ENCODE data around the gene CRMP1. TPM values are rescaled to one million over a fixed set of nuclear protein-coding genes. Genes with fewer than 3 reads are reported as not detected.

The CRMP1 gene
- total RNA-seq, 1 experiment from 2014 or later, result not detected

DNA sequence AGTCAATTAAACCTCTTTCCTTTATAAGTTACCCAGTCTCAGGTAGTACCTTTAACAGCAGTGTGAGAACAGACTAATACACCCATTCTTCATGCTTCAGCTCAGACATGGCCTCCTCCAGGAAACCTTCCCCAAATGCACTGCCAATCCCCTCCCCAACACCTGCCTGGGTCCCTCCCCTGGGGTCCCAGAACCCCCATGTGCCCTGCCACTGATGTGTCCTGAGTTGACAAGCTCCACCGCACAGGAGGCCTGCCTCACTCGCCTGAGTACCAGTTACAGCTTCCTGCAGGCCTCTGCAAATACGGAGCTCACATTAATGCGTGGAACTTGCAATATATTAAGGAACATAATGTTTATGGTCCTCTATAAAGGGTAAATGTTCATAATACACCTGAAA lies 34.9 kb upstream of the CRMP1 start:
- TF ChIP-seq CTCF (IDR thresholded peaks at IDR 0.05; ENCODE audit: unreplicated experiment), result no peak
- no peaks in the 10 kb centered on the region for H3K9me3 Mint-ChIP-seq (ENCODE audit: low read depth, unreplicated experiment)
- BruUV-seq (replicated peaks), result no TSS peak
- DNase-seq, result no peak
- peaks cover 42% of the 10 kb centered on the region for H3K27me3 Mint-ChIP-seq (ENCODE audit: unreplicated experiment)
- no peaks in the 10 kb centered on the region for H3K4me1 Mint-ChIP-seq (ENCODE audit: low read depth, unreplicated experiment)
- no peak overlapping the region for H3K4me3 Mint-ChIP-seq (ENCODE audit: low read depth, unreplicated experiment)
- no peaks in the 10 kb centered on the region for H3K36me3 Mint-ChIP-seq (ENCODE audit: insufficient read depth, unreplicated experiment)
- intact Hi-C loops (cut with micrococcal nuclease; ENCODE audit: unreplicated experiment), result no loop called here
- no peak overlapping the region for H3K27ac Mint-ChIP-seq (ENCODE audit: unreplicated experiment)
- CTCF ChIA-PET, result no interaction called here

DNA sequence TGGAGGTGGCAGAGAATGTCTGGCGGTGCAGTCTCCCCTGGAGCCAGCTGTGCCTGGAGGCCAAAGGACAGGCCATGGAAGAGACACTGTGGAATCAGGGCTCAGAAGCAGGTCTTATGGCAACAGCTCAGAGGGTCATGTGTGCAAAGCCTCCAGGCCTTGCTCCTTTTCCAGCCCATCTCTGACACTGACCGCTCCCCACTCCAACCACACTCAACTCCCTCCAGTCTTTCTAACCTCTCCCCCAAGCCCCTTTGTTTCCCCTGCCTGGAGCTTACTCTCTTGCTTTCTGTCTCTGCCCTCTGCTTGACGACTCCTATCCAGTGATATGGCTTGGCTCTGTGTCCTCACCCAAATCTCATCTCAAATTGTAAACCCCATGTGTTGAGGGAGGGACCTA lies 34.2 kb upstream of the CRMP1 start:
- no peak for TF ChIP-seq CTCF (IDR thresholded peaks at IDR 0.05; ENCODE audit: unreplicated experiment)
- CTCF ChIA-PET, result no interaction called here
- Mint-ChIP-seq H3K9me3 (ENCODE audit: low read depth, unreplicated experiment) (no peaks in the 10 kb centered on the region), H3K4me1 (ENCODE audit: low read depth, unreplicated experiment) (no peaks in the 10 kb centered on the region), H3K4me3 (ENCODE audit: low read depth, unreplicated experiment) (no peak overlapping the region), H3K36me3 (ENCODE audit: insufficient read depth, unreplicated experiment) (no peaks in the 10 kb centered on the region), H3K27ac (ENCODE audit: unreplicated experiment) (no peak overlapping the region), H3K27me3 (ENCODE audit: unreplicated experiment) (peaks cover 42% of the 10 kb centered on the region)
- DNase-seq, result no peak
- intact Hi-C loops (cut with micrococcal nuclease; ENCODE audit: unreplicated experiment), result no loop called here
- no TSS peak for BruUV-seq (replicated peaks)

DNA sequence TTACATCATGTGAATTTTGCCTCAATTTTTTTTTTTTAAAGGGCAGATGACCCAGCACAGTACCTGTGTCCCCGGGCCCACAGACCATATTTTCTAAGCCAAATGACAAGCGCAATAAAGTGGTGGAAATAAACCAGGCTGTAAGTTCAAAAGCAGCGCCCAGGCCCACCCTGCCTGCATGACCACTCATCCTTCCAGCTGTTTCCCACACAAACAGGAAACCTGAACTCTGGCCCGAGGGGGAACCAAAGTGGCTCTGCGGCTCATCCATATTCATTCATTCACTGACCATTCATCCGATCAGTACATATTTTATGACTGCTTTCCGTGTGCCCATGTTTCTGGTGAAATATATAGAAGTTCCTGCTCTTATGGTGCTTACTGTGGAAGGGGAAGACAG lies 33.7 kb upstream of the CRMP1 start:
- Mint-ChIP-seq H3K27ac (ENCODE audit: unreplicated experiment) (no peak overlapping the region), H3K36me3 (ENCODE audit: insufficient read depth, unreplicated experiment) (no peaks in the 10 kb centered on the region), H3K4me1 (ENCODE audit: low read depth, unreplicated experiment) (no peaks in the 10 kb centered on the region), H3K27me3 (ENCODE audit: unreplicated experiment) (peaks cover 45% of the 10 kb centered on the region), H3K4me3 (ENCODE audit: low read depth, unreplicated experiment) (no peak overlapping the region), H3K9me3 (ENCODE audit: low read depth, unreplicated experiment) (no peaks in the 10 kb centered on the region)
- DNase-seq, result no peak
- CTCF ChIA-PET, result no interaction called here
- BruUV-seq (replicated peaks), result no TSS peak
- no peak for TF ChIP-seq CTCF (IDR thresholded peaks at IDR 0.05; ENCODE audit: unreplicated experiment)
- intact Hi-C loops (cut with micrococcal nuclease; ENCODE audit: unreplicated experiment), result no loop called here

- DNase-seq, result no peak
- no peaks in the 10 kb centered on the region for H3K36me3 Mint-ChIP-seq (ENCODE audit: insufficient read depth, unreplicated experiment)
- intact Hi-C loops (cut with micrococcal nuclease; ENCODE audit: unreplicated experiment), result no loop called here
- CTCF ChIA-PET, result no interaction called here
- no peak for TF ChIP-seq CTCF (IDR thresholded peaks at IDR 0.05; ENCODE audit: unreplicated experiment)
- no peak overlapping the region for H3K4me3 Mint-ChIP-seq (ENCODE audit: low read depth, unreplicated experiment)
- H3K9me3 Mint-ChIP-seq (ENCODE audit: low read depth, unreplicated experiment), result no peaks in the 10 kb centered on the region
- no TSS peak for BruUV-seq (replicated peaks)
- H3K27ac Mint-ChIP-seq (ENCODE audit: unreplicated experiment), result no peak overlapping the region
- H3K4me1 Mint-ChIP-seq (ENCODE audit: low read depth, unreplicated experiment), result no peaks in the 10 kb centered on the region
- H3K27me3 Mint-ChIP-seq (ENCODE audit: unreplicated experiment), result peaks cover 47% of the 10 kb centered on the region
Observed at GRCh38 chr4:5925419-5926200, 32.7 kb upstream of the CRMP1 start.

Measured in Calu3 (cell line).